H9 (cell line): ENCODE data around the gene INO80. TPM values are rescaled to one million over a fixed set of nuclear protein-coding genes. Genes with fewer than 3 reads are reported as not detected.

Source experiments
- DNase-seq: peaks from one replicate; pipeline ENCODE4 v3.0.0-alpha.2; 2017
- H2AFZ ChIP-seq: one replicate; pipeline ENCODE4 v1.6.1; 2013; ENCODE audit warnings: mild to moderate bottlenecking, low read length, control low read depth, moderate library complexity
- H2AK5ac ChIP-seq: 2 replicates; pipeline ENCODE4 v1.6.1; 2013; ENCODE audit warnings: low read length, control low read depth, mixed read lengths; ENCODE audit not compliant: insufficient read length
- H2BK120ac ChIP-seq: one replicate; pipeline ENCODE4 v1.6.1; 2013; ENCODE audit warnings: low read depth, mild to moderate bottlenecking, low read length, control low read depth, inconsistent platforms; ENCODE audit not compliant: poor library complexity, severe bottlenecking
- H2BK12ac ChIP-seq: 2 replicates; pipeline ENCODE4 v1.6.1; 2013; ENCODE audit warnings: low read length, control low read depth, mixed read lengths, low read depth; ENCODE audit not compliant: insufficient read length
- H2BK15ac ChIP-seq: 2 replicates; pipeline ENCODE4 v1.6.1; 2013; ENCODE audit warnings: low read depth, low read length, control low read depth
- H2BK20ac ChIP-seq: one replicate; pipeline ENCODE4 v1.6.1; 2013; ENCODE audit warnings: low read depth, mild to moderate bottlenecking, low read length, control low read depth, inconsistent platforms; ENCODE audit not compliant: poor library complexity, severe bottlenecking
- H2BK5ac ChIP-seq: 2 replicates; pipeline ENCODE4 v1.6.1; 2013; ENCODE audit warnings: low read length, control low read depth, mixed read lengths; ENCODE audit not compliant: insufficient read length
- H3K14ac ChIP-seq: 2 replicates; pipeline ENCODE4 v1.6.1; 2013; ENCODE audit warnings: low read length, control low read depth; ENCODE audit not compliant: insufficient read depth
- H3K18ac ChIP-seq: 2 replicates; pipeline ENCODE4 v1.6.1; 2013; ENCODE audit warnings: low read depth, mild to moderate bottlenecking, mixed read lengths, low read length, control low read depth; ENCODE audit not compliant: insufficient read length
- H3K23ac ChIP-seq: 2 replicates; pipeline ENCODE4 v1.6.1; 2013; ENCODE audit warnings: low read length, control low read depth, mixed read lengths, low read depth; ENCODE audit not compliant: insufficient read length
- H3K23me2 ChIP-seq: 2 replicates; pipeline ENCODE4 v1.6.1; 2013; ENCODE audit warnings: low read depth, mild to moderate bottlenecking, mixed read lengths, low read length, control low read depth; ENCODE audit not compliant: insufficient read length, poor library complexity, severe bottlenecking
- H3K27ac ChIP-seq: 2 replicates; pipeline ENCODE4 v1.5.1; 2013; ENCODE audit warnings: low read length, control low read depth, mixed read lengths, low read depth; ENCODE audit not compliant: insufficient read length
- H3K27me3 ChIP-seq: 2 replicates; pipeline ENCODE4 v1.6.1; 2013; ENCODE audit warnings: low read length, control low read depth, inconsistent platforms; ENCODE audit not compliant: insufficient read depth
- H3K4ac ChIP-seq: 2 replicates; pipeline ENCODE4 v1.6.1; 2013; ENCODE audit warnings: low read depth, mild to moderate bottlenecking, control low read depth, inconsistent platforms, low read length, moderate library complexity
- H3K4me1 ChIP-seq: 2 replicates; pipeline ENCODE4 v1.6.1; 2013; ENCODE audit warnings: low read length, control low read depth, inconsistent platforms; ENCODE audit not compliant: insufficient read depth
- H3K4me2 ChIP-seq: 2 replicates; pipeline ENCODE4 v1.6.1; 2013; ENCODE audit warnings: low read length, control low read depth, mixed read lengths; ENCODE audit not compliant: insufficient read length, insufficient read depth
- H3K56ac ChIP-seq: 2 replicates; pipeline ENCODE4 v1.6.1; 2013; ENCODE audit warnings: low read depth, mild to moderate bottlenecking, mixed read lengths, low read length, control low read depth; ENCODE audit not compliant: insufficient read length
- H3K79me1 ChIP-seq: 2 replicates; pipeline ENCODE4 v1.6.1; 2013; ENCODE audit warnings: low read depth, mild to moderate bottlenecking, moderate library complexity, low read length, control low read depth, inconsistent platforms; ENCODE audit not compliant: insufficient read depth, poor library complexity, severe bottlenecking
- H3K79me2 ChIP-seq: 2 replicates; pipeline ENCODE4 v1.6.1; 2013; ENCODE audit warnings: low read length, control low read depth, inconsistent platforms; ENCODE audit not compliant: insufficient read depth
- H3K9ac ChIP-seq: 2 replicates; pipeline ENCODE4 v1.6.1; 2013; ENCODE audit warnings: low read length, control low read depth, mixed read lengths; ENCODE audit not compliant: insufficient read length; ENCODE audit errors: extremely low read depth
- H3K9me3 ChIP-seq: one replicate; pipeline ENCODE4 v1.6.1; 2013; ENCODE audit warnings: low read depth, low read length, inconsistent platforms; ENCODE audit not compliant: control insufficient read depth
- H3T11ph ChIP-seq: one replicate; pipeline ENCODE4 v1.6.1; 2013; ENCODE audit warnings: mild to moderate bottlenecking, low read length, control low read depth, inconsistent platforms
- H4K20me1 ChIP-seq: one replicate; pipeline ENCODE4 v1.6.1; 2013; ENCODE audit not compliant: control insufficient read depth, insufficient read length, insufficient read depth
- H4K5ac ChIP-seq: 2 replicates; pipeline ENCODE4 v1.6.1; 2013; ENCODE audit warnings: low read depth, mild to moderate bottlenecking, mixed read lengths, low read length, control low read depth; ENCODE audit not compliant: insufficient read length
- H4K8ac ChIP-seq: replicated peaks from 2 replicates; pipeline ENCODE4 v1.6.1; 2013; ENCODE audit warnings: low read length, control low read depth, mixed read lengths, low read depth; ENCODE audit not compliant: insufficient read length
- H4K91ac ChIP-seq: 2 replicates; pipeline ENCODE4 v1.6.1; 2013; ENCODE audit warnings: low read depth, mild to moderate bottlenecking, moderate library complexity, mixed read lengths, low read length, control low read depth; ENCODE audit not compliant: insufficient read length
- H3K27ac Mint-ChIP-seq, 3 experiments: 2 replicates in 2 of 3; 3 replicates in 1 of 3; pipeline ENCODE4 v1.8.0; 2020 to 2021; ENCODE audit warnings: mixed read lengths in 3 of 3, mild to moderate bottlenecking in 1 of 3, moderate library complexity in 1 of 3
- H3K27me3 Mint-ChIP-seq: 2 replicates; pipeline ENCODE4 v1.8.0; 2021; ENCODE audit warnings: low read depth, mild to moderate bottlenecking, moderate library complexity, mixed read lengths
- H3K36me3 Mint-ChIP-seq, 3 experiments: 2 replicates in 2 of 3; 3 replicates in 1 of 3; pipeline ENCODE4 v1.8.0; 2020 to 2021; ENCODE audit warnings: low read depth in 3 of 3, mixed read lengths in 3 of 3; ENCODE audit not compliant: insufficient read depth in 1 of 3
- H3K4me1 Mint-ChIP-seq, 2 experiments: 2 replicates each; pipeline ENCODE4 v1.8.0; 2020; ENCODE audit warnings: mixed read lengths in 2 of 2
- H3K4me3 Mint-ChIP-seq, 2 experiments: 2 replicates in 1 of 2; 3 replicates in 1 of 2; pipeline ENCODE4 v1.8.0; 2020 to 2021; ENCODE audit warnings: mild to moderate bottlenecking in 2 of 2, mixed read lengths in 2 of 2, moderate library complexity in 1 of 2
- H3K9me3 Mint-ChIP-seq, 2 experiments: 2 replicates in 1 of 2; 3 replicates in 1 of 2; pipeline ENCODE4 v1.8.0; 2020; ENCODE audit warnings: mild to moderate bottlenecking in 2 of 2, mixed read lengths in 2 of 2, moderate library complexity in 1 of 2
- CTCF ChIP-seq: fragments of 200-600 bp; sonication (generic); conservative IDR thresholded peaks from 3 replicates; pipeline ENCODE4 v1.8.0; 2021; ENCODE audit warnings: antibody characterized with exemption, mild to moderate bottlenecking
- WGBS: extraction: QIAGEN DNeasy Blood & Tissue Kit; methylation state at CpG from one replicate; pipeline ENCODE4 v1.1.7; 2013; ENCODE audit warnings: missing lambda C conversion rate, low lambda C conversion rate, mixed read lengths; ENCODE audit not compliant: insufficient read length; ENCODE audit errors: extremely low coverage; 5-methylcytosine and 5-hydroxymethylcytosine counted together
- total RNA-seq: library from RNA; stranded (reverse); gene quantifications from 2 replicates; pipeline ENCODE4 v1.2.1, GENCODE V29; 2021

The INO80 gene
- total RNA-seq, 1 experiment from 2014 or later, result 29.2 TPM

- no peak for DNase-seq
- Histone ChIP-seq H3K23me2 (no peaks in the 10 kb centered on the region), H4K8ac (no peak overlapping the region), H3K4me2 (no peak overlapping the region), H2BK20ac (no peak overlapping the region), H3K14ac (no peak overlapping the region), H3K79me2 (no peaks in the 10 kb centered on the region), H3K9ac (no peak overlapping the region), H3K9me3 (no peaks in the 10 kb centered on the region), H4K20me1 (no peaks in the 10 kb centered on the region), H3K4me1 (no peaks in the 10 kb centered on the region), H2BK15ac (no peak overlapping the region), H3T11ph (no peak overlapping the region), H2AFZ (no peak overlapping the region), H3K4ac (no peak overlapping the region), H3K27ac (no peak overlapping the region), H2BK5ac (no peak overlapping the region), H2BK120ac (no peak overlapping the region), H3K56ac (no peak overlapping the region), H4K91ac (no peak overlapping the region), H3K18ac (no peak overlapping the region), H2AK5ac (no peak overlapping the region), H4K5ac (no peak overlapping the region), H2BK12ac (no peak overlapping the region), H3K23ac (no peak overlapping the region), H3K79me1 (no peaks in the 10 kb centered on the region), H3K27me3 (no peaks in the 10 kb centered on the region)
- H3K4me1 Mint-ChIP-seq, result no peaks in the 10 kb centered on the region
- no peak for TF ChIP-seq CTCF
- H3K27ac Mint-ChIP-seq, result no peak overlapping the region
- peaks cover 8 to 51% (median 22%) of the 10 kb centered on the region in 3 experiments; a peak in 6 of 7 replicates for H3K36me3 Mint-ChIP-seq
- no CpG with 5 or more reads among the region's 4 CpGs for WGBS
- no peaks in the 10 kb centered on the region for H3K27me3 Mint-ChIP-seq
- H3K9me3 Mint-ChIP-seq, result no peaks in the 10 kb centered on the region
- no peak overlapping the region for H3K4me3 Mint-ChIP-seq
These were observed 95.8 kb downstream of the INO80 start for GRCh38 chr15:41020311-41020710.
